Neural progenitor cell (in vitro differentiated cells): ENCODE results near the gene KIAA0040.

Source experiments
- CTCF ChIP-seq: fragments of 200-600 bp; sonication (generic); IDR thresholded peaks from 2 replicates; pipeline ENCODE4 v1.5.1; 2017; ENCODE audit warnings: antibody characterized with exemption, mild to moderate bottlenecking
- EZH2 ChIP-seq: fragments of 200-600 bp; sonication (generic); IDR thresholded peaks from 2 replicates; pipeline ENCODE4 v1.6.1; 2017; ENCODE audit warnings: antibody characterized with exemption, mild to moderate bottlenecking, moderate library complexity
- EZH2phosphoT487 ChIP-seq: fragments of 200-600 bp; sonication (generic); IDR thresholded peaks from 2 replicates; pipeline ENCODE4 v1.6.1; 2017; ENCODE audit warnings: antibody characterized with exemption

GRCh38 chr1:175128523-175128922 is 64.1 kb downstream of the KIAA0040 start:
- no peak for TF ChIP-seq CTCF
- TF ChIP-seq EZH2: no peak
- TF ChIP-seq EZH2phosphoT487: no peak
